Stimulated activated CD4-positive, alpha-beta T cell treated with anti-CD3 and anti-CD28 coated beads, Interleukin-12 subunit alpha, Interleukin-12 subunit beta, amount 100 ng/mL, for 48 hours (primary cell): ENCODE results near the gene CCDC120.

Experiments
- DNase-seq, 3 donors: peaks; one replicate each; pipeline ENCODE4 v3.0.0-alpha.2; 2020; ENCODE audit warnings: low read depth in 2 of 3, low spot score in 1 of 3

Gene CCDC120

GRCh38 chrX:49061490-49061889 lies 2.7 kb downstream of the CCDC120 start:
- no peak for DNase-seq

GRCh38 chrX:49061916-49062315 lies 3.1 kb downstream of the CCDC120 start:
- DNase-seq: no peak

GRCh38 chrX:49063715-49064114 lies 4.9 kb downstream of the CCDC120 start:
- DNase-seq: no peak

DNA sequence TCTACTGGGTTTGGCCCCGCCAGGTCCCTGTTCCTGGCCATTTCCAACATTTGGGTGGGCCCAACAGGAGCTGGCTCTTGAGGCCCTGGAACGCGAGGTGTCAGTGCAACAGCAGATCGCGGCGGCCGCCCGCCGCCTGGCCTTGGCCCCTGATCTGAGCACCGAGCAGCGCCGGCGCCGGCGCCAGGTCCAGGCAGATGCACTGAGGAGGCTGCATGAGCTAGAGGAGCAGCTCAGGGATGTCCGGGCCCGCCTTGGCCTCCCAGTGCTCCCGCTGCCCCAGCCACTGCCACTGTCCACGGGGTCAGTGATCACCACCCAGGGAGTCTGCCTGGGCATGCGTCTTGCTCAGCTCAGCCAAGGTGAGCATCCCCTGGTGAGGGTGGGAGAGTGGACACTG lies 5.5 kb downstream of the CCDC120 start:
- no peak for DNase-seq

- no peak for DNase-seq
Measured at GRCh38 chrX:49064735-49065134, 5.9 kb downstream of the CCDC120 start.

- no peak for DNase-seq
Measured at GRCh38 chrX:49066278-49066677, 7.5 kb downstream of the CCDC120 start.

DNA sequence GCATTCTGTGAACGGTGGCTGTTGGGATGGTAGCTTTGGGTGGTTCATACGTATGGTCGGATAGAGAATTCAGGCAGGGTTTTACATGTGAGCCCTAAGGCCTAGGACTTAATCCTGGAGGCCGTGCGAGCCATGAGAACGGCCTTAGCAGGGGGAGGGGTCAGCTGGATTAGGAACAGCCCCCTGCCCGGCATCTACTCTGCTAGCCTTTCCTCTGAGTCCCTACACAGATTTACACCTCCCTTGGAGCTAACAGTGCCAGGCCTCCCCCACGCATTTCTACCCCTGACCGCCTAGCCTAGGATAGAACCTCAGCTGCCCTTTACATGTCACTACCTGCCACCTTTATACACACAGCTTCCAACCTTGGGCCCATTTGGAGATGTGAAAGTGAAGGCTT lies 7.9 kb downstream of the CCDC120 start:
- no peak for DNase-seq

- no peak for DNase-seq
Measured at GRCh38 chrX:49067285-49068120, 8.7 kb downstream of the CCDC120 start.

DNA sequence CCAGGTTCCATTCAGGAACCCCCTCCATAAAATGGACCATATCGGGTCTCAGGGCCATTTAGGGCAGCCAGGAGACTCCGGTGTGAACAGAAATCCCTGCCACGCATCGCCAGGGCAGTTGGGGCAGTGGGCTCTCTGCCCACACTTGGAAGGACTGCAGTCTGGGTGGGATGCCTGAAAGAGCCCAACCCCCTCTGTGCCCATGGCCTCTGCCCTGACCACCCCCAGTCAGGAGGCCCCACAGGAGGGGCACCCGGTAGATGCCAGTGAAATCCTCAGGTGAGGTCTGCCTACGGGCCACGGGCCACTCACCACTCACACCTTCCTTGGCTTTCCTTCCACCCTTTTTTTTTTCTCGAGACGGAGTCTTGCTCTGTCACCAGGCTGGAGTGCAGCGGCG lies 10.2 kb downstream of the CCDC120 start:
- DNase-seq: no peak

- no peak for DNase-seq
Measured at GRCh38 chrX:49070988-49071387, 12.2 kb downstream of the CCDC120 start.

GRCh38 chrX:49071877-49072711 lies 13.3 kb downstream of the CCDC120 start:
- DNase-seq: no peak

DNA sequence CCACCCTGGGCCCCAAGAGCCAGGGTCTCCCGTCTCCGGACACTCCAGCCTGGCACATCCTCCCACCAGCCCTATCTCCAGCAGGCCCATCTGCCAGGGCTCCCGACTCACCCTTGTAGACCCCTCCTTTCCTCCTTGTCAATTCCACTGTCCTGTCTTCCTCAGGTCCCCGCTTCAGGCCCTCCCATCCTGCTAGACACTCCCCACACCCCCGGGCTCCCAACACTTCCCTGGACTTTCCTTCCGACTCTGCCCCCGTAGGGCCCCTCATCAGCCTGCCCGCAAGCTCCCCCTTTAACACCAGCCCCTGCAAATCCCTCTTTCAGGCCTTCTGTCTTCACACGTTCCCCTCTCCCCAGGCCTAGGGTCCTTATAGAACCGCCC lies 13.9 kb downstream of the CCDC120 start:
- DNase-seq: no peak

- peak; percentile 79 to 87 (median 85) for DNase-seq
Measured at GRCh38 chrX:49073601-49074575, 15.1 kb downstream of the CCDC120 start, which contains the start of gene PRAF2. TSS of gene PRAF2 (minus strand) at chrX:49074002. CDS start at chrX:49073987, 15 bp downstream.

- DNase-seq: no peak
Measured at GRCh38 chrX:49075347-49075746, 16.5 kb downstream of the CCDC120 start.

GRCh38 chrX:49077941-49078340 lies 19.1 kb downstream of the CCDC120 start:
- no peak for DNase-seq

DNA sequence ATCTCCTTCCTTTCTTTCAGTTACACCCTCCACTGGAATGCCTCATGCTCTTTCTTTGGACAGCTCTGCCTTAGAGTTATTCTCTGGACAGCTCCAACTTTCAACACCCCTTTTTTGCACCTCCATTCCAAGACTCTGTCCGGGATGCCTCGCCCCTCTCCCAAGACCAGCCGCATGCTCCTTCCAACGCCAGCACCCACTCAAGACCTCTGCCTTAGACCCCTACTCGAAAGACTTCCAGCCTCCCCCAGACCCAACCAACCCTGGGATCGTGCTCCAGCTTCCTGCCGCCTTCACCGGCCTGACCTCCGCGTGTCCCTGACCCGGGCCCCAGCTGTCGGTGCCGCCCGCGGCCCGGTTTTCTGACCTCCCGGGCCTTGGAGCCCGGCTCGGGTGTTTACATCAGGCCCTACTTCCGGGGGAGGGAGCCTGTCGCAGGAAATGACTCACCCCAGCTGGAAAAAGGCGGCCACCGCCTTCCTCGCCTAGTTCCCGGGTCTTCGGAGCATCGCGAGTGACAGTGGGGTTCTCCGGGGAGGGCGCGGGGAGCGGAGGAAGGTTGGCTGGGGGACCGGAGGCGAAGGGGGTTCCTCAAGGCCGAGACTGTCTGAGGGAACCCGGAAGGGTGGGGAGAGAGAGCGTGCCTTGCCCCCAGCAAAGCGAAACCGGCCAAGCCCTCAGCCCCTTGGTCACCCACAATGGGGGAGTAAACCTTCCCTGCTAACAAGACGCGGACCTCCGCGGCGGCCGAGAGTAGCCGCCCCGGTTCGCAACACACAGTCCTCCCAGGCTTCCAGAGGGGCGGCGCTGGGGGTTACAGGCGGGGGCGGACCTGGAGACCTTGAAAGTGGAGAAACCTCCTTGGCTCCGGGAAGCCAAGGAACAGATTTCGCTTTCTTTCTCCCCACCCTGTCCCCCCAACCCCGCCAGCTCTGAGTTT lies 21.0 kb downstream of the CCDC120 start, which contains the start of gene WDR45:
TSS of gene WDR45 (minus strand) at position 399 of the 940 bp plus-strand sequence. CDS start 1,792 bp downstream, outside the sequence.
- DNase-seq: peak; percentile 35 to 54 (median 47)

- DNase-seq: no peak
Measured at GRCh38 chrX:49082271-49082871, 23.6 kb downstream of the CCDC120 start.

- DNase-seq: no peak
Measured at GRCh38 chrX:49089553-49089952, 30.8 kb downstream of the CCDC120 start.

- no peak for DNase-seq
Measured at GRCh38 chrX:49096419-49096818, 37.6 kb downstream of the CCDC120 start.
